ENCODE measurements around the gene SHC2.

DNA sequence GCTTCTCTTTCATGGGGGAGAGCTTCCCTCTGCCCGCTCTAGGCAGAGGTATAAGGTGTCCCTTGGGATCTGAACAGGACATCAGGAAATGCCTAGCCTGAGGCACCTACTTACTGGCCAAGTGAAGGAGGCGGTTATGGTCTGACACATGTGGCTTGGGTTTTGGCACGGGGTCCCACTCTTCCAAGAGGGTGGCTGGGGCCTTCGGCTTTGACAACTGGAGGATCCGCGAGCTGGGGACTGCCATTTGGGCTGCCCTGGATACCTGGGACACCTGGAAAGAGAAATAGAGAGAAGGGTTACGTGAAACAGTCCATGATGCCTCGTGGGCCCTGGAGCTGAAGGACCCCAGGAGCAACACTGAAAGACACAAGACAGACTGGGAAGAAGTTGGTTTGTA is 93.9 kb downstream of the SHC2 start:
- TF ChIP-seq, protein P1, sequence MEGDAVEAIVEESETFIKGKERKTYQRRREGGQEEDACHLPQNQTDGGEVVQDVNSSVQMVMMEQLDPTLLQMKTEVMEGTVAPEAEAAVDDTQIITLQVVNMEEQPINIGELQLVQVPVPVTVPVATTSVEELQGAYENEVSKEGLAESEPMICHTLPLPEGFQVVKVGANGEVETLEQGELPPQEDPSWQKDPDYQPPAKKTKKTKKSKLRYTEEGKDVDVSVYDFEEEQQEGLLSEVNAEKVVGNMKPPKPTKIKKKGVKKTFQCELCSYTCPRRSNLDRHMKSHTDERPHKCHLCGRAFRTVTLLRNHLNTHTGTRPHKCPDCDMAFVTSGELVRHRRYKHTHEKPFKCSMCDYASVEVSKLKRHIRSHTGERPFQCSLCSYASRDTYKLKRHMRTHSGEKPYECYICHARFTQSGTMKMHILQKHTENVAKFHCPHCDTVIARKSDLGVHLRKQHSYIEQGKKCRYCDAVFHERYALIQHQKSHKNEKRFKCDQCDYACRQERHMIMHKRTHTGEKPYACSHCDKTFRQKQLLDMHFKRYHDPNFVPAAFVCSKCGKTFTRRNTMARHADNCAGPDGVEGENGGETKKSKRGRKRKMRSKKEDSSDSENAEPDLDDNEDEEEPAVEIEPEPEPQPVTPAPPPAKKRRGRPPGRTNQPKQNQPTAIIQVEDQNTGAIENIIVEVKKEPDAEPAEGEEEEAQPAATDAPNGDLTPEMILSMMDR (conservative IDR thresholded peaks at IDR 0.05; ENCODE audit: low read length): no peak
- TF ChIP-seq EZH2phosphoT487 (IDR thresholded peaks at IDR 0.05; ENCODE audit: borderline replicate concordance): no peak

Measured in Loucy (cell line).